NK-92 treated with Interleukin-12 subunit alpha and Interleukin-12 subunit beta, amount 100 ng/mL, for 24 hours (cell line): Measurements from ENCODE around the gene PRPF40B.
"Not testable (repeated sequence)": the region's sequence is repeated elsewhere in the genome, so short reads cannot be mapped to it uniquely, and the experiment has no call there.

Experiments
- DNase-seq: peaks from one replicate; lab custom pipeline; 2025; lab: John Stamatoyannopoulos, UW

PRPF40B gene

DNA sequence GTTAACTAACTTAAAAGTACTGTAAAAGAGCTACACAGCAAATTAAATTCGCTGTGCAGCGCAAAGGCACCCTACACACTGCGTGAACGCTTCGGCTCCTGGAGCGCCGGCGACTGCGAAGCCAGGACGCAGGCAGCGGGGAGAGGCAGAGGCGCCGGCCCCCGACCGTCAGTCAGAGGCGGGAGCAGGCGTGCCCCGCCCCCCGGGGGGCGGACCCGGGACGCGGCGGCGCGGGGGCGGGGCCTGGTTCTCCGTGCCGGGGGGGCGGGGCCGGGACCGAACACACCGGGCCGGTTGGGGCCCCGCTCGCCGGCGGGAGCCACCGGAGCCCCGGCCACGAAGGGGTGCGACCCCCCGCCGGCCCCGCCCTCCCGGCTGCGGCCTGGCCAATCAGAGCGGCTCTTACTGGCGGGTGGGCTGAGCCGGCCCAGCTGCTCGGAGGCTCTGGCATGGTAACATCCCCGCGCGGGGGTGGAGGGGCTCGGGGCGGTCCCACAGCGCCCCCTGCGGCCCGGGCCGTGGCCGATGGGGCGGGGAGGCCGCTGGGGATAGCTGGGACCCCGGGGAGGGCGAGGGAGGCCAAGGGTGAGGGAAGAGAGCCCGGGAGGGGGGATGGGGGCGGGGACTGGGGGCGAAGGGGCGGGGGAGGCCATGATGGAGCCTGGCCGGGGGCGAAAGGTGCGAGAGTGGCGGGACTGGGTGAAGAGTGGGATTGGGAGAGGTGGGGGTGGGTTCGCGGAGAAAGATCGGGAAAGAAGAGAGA is at the start of gene PRPF40B:
Gene PRPF40B (plus strand): TSS at position 420 of the 763 bp plus-strand sequence. CDS start 30 bp downstream, at position 450.
- peak; percentile 70 for DNase-seq

GRCh38 chr12:49577589-49578315 is 45.6 kb upstream of the PRPF40B start:
- no peak for DNase-seq

DNA sequence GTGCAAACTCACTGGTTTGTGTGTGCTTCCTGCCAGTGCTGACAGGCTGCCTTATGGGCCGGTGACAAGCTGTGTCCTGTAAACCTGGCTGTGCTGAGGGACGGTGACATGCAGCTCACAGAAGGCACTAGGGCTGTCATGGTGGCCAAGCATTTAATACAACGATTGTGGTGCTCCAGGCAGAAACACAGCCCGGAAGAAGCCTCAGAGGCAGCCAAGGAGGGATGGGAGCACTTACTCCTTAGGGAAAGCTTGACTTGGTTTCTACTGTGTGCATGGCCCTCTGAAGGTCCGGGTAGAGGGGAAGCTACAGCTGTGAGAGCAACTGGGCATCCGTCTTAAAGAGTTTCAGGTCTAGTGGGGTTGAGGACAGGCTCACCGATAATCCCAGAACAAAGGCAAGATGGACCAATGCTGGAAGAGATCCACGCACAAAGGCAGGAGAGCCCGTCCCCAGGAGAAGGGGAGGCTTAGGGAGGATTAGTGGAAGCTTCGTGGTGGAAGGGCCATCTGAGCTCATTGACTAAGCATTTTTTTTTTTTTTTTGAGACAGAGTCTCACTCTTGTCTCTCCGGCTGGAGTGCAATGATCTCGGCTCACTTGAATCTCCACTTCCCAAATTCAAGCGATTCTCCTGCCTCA is 44.8 kb upstream of the PRPF40B start:
- no peak for DNase-seq

DNA sequence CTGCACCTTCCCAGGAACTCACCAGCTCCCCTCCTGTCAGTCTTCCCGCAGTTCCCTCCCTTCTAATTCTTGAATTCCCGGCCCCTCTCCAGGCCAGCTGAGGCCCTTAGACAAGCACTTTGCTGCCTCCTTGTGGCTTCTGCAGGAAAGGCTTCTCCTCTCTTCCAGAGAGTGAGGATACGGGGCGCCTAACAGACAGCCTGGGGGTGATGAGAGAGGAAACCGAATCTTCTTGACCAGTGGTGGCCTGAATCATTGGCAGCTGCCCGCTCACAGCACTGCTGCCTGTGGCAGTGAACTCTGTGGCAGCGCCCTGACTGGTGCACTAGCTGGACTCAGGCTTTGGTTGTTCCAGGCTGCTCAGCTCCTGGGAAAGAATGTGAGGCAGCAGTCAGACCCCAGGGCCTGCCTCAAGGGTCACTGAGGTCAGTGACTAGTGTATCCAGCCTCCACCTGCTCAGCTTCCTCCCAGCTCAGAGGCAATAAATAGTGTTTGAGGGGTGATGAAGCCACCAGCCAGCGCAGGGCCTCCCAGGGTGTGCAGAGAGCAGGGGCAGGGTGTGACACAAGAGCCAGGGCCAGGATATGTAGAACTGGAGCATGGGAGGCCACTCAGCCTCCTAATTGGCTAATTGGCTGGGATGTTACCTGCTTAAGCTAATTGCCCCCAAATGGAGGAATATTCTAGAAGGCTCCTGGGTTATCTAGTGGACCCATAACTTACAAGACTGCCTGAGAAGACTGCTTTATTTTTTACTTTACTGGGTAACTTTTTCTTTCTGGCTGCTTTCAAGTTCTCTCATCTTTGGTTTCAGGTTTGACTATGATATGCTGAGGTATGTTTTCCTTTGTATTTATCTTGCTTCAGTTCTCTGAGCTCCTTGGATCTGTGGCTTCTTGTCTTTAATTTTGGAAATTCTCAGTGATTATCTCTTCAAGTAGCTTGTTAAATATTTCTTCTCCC is 42.5 kb upstream of the PRPF40B start:
- DNase-seq = no peak

GRCh38 chr12:49582201-49582600 is 41.2 kb upstream of the PRPF40B start:
- no peak for DNase-seq

GRCh38 chr12:49582850-49583249 is 40.5 kb upstream of the PRPF40B start:
- no peak for DNase-seq

DNA sequence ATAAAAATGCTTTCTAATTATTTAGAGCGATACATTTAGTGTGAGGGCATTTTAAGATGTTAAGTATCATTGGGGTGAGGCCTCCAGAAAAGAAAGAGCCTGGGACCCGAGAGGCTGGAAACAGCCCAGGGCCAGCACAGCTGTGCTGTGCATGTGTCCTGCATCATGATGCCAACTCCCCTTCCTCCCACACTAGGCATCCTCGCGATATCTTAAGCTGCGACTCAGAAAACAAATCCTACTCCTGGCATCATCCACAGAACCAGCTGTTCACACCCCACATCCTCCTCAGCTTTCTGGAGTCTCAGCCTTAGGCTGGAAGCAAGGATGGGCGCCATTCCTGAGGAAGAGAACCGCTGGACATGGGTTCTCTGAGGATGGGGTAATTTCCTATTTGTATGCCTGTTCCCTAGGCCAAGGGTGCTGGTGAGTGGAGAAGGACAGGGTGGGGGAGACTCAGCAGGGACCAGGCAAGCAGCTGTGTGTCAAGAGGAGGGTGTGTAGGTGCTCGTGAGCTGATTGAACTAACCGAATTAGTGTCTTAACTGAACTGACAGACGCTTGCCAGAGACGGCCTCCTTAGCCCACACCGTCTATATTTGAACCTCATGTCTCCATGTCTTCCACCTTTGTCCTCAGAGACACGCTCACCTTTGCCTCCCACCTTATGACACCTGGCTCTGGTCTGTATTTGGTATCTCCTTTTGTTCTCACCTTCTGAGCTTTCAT is 39.8 kb upstream of the PRPF40B start:
- DNase-seq = no peak

- no peak for DNase-seq
Observed at GRCh38 chr12:49584591-49584990, 38.8 kb upstream of the PRPF40B start.

DNA sequence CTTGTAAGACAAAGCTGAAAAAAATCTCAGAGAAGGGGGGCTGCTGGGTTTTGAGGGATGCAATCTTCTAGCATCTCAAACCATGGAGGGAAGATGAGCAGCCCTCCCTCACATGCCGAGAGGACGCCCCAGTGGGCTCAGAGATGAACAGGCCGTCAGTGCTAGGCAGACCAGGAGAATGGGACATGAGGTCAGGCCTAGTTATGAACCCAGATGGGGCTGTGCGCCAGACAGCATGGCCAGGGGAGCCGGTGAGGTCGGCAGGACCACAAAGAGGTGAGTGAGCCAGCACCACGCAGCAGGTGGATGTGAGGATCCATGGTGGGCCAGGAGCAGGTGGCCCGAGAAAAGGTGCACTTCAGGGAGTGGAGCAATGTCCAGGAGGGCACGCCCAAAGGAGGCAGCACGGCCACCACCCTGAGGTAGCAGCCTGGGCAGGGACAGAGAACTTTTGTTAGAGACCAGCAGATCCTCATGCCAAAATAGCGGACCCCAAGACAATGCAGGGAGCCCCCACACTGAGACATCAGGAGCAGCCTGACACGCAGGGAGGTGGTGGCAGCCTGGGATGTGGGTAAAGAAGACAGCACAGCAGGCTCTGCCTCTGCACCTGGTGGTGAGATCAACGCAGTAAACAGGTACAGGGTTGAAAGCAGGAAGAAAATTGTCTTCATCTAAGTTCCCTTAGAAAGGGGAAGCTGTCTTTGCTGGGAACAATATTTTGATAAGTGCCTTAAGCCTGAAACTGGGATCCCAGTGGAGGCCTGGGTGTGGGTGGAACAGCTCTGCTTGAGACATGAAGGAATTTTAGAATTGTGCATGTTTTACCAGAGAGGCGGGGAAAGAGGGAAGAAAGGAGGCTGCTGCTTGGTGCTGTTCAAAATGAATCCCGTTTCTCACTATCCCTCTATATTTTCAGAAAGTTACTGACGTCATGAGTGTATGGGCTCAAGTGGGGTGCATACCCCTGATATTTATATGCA is 37.6 kb upstream of the PRPF40B start:
- no peak for DNase-seq

- no peak for DNase-seq
Observed at GRCh38 chr12:49587174-49587908, 36.0 kb upstream of the PRPF40B start.

- DNase-seq = no peak
Observed at GRCh38 chr12:49588281-49588680, 35.1 kb upstream of the PRPF40B start.

DNA sequence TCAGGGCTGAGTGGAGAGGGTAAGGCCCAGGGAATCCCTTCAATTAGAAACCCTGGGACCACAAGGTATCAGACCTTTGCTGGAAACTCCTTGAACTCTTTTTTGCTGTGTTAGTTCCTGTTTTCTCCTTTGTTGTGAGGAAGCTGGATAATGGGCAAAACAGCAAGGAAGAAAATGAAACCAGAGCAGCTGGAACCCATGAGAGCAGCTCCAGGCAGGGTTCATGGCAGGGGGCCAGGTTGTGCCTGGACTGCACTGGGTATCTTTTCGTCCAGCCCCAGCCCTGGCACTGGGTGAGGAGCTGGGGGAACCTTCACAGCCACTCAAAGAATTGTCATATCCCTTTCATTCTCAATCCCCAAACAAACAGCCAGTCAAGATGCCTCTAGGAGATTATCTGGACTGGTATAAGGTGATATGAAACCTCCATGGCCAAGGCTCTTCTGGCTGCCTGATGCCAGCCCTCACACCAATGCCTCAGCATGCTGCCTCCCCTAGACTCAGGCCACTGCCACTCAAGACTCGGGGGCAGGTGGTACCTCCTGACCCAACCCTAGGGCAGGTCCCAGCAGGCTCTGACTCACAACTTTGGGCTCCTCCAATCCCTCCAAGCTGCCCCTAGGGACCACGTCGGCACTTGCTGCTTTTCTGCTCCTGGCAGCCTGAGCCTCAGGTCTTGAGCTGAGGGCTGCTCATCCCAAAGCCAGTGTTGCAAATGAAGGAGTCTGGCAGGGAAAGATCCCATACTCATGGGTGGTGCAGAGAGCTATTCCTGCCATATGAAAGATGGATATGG is 34.4 kb upstream of the PRPF40B start:
- DNase-seq = no peak

DNA sequence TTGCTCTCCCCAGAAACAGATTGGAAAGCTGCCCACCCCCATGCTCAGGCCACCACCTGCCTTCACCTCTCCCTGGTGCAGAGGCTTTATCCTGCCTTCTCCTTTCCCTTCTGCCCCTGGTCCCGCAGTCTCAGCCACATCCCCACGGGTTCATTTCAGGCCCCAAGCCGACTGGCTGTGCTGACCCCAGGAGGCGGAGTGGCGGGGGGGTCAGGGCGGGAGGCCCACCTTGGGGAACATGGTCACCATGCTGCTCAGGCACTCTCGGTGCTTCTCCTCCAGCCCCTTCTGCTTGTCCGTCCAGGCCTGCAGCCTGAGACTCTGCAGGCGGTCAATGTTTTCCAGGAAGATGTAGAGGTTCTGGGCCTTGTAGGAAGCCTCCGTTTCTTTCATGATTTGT is 24.8 kb upstream of the PRPF40B start:
- DNase-seq = no peak

DNA sequence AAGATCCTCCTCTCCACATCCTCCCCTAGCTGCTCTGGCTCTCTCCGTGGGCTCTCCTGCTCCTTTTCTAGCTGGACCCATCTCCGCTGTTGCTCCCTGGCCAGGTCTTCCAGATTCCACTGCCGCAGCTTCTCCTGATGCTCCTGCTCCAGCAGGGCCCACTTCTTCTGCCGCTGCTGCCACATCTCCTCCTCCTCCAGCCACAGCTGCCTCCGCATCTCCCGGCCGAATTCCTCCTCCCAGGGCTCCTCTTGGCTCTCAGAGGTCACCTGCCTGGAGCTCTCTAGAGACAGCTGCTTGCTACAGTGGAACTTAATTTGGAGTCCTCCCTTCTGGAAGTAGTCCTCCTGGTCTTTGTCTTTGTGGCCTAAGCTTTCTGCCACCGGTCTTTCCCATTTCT is 23.4 kb upstream of the PRPF40B start:
- no peak for DNase-seq

GRCh38 chr12:49603721-49604120 is 19.6 kb upstream of the PRPF40B start:
- DNase-seq = no peak

DNA sequence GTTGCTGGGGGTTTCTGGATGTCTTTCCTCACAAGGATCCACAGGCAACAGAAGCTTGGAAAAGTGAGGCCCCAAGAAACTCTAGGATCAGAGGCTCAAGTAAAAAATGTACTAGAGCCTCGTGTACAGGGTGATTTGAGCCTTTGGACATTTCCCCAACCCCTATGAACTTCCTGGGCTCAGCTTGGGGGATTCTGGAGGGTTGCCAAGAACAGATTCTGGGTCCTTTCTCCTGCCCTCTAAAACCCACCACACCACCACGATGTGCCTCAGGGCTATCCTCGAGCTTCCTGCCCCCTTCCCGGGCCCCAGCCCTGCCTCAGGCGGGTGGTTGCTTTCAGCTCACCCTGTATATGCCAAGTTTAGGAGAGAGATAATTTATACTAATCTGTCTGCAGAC is 18.5 kb upstream of the PRPF40B start:
- no peak for DNase-seq

GRCh38 chr12:49605539-49605938 is 17.8 kb upstream of the PRPF40B start, which contains the start of gene FAM186B:
TSS of gene FAM186B (minus strand) at chr12:49605639. CDS start at chr12:49605477, 162 bp downstream.
- not testable (repeated sequence) for DNase-seq
